Measurements from ENCODE around the gene SRP9.
"Not testable (repeated sequence)": the region's sequence is repeated elsewhere in the genome, so short reads cannot be mapped to it uniquely, and the experiment has no call there.

Gene SRP9

DNA sequence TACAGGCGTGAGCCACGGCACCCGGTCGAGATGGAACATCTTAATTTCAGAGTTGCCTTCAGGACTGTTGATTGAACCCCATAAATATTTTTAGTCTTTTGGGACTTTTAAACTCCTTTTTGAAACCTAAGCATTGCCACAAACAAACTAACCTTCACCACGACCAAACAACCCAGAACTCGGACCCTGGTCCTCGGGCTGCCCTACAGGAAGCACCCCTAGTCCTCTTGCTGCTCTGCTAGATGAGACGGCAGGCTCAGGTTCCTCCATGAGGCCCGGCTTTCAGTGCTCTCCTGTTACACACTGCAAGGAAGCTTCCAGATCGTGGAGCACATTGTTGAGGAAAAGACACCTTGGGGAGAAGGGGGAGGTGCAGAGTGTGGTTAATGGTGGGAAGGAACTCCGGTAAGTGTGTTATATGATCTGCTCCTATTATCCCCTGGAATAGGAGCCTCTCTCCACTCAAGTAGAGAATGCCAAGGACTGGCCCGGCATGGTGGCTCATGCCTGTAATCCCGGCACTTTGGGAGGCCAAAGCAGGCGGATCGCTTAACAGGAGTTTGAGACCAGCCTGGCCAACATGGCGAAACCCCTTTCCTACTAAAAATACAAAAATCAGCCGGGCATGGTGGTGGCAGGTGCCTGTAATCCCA is 38.0 kb downstream of the SRP9 start:
- DNase-seq (ENCODE audit: low read depth): no peak

DNA sequence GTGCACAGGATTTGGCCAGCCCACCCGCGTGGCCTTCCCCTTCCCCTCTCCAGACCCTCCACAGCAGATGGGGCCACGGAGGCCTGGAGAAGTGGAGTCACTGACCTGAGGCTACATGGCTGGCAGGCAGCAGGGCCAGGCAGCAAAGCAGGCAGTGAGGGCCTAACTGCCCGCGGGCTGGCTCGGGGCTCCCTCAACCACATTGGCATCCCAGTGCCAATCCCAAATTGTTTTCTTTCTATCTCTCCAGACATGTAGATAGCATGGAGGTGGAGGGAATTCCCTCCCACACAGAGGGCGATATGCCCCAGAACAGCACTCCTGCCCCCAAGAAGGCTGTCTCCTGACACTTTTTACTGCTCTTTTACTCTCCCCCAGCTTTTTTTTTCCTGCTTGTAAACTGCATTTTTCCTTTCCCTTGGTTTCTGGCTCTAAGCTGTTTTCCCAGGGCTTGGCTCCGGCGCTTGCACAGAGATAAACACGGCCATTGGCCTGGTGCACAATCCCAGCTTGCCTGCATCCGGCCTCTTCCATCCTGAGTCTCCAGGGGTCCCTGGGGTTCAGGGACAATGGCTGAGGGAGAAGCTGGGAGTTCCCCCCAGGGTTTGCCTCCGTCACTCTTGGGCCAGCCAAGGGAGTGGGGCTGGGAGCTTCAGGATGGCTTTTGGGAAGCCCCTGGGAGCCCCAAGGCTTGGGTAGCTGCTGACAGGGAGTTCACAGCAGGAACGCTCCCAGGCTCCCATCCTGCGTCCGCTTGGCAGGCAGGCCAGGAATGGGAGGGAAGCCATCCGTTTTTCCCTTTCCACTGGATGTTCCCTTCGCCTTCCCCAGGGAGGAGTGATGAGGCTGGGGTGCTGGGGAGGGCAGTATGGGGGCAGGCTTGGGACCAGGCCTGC is 39.3 kb downstream of the SRP9 start:
- DNase-seq (ENCODE audit: low read depth): peak; percentile 24

DNA sequence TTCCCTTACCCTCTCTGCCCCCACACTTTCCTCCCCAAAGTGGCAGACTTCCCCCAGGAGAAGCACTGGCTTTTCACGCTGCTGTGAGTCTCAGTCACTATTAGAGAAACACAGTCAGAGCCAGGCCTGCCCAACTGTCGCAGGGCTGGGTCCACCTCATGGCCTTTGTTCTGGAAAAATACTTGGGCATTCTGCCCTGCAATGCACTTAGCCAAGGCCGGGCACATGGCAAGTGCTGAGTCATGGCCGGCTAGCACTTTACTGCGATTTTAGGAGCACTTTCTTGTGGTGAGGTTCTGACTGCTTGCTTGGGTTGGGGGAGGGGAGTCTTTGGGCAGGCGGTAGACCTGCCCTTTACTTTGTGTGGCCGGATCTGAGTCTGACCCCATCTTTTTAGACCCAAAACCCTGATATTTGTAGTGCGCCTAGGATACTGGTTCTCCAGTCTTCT is 40.0 kb downstream of the SRP9 start:
- DNase-seq (ENCODE audit: low read depth): peak; percentile 94

DNA sequence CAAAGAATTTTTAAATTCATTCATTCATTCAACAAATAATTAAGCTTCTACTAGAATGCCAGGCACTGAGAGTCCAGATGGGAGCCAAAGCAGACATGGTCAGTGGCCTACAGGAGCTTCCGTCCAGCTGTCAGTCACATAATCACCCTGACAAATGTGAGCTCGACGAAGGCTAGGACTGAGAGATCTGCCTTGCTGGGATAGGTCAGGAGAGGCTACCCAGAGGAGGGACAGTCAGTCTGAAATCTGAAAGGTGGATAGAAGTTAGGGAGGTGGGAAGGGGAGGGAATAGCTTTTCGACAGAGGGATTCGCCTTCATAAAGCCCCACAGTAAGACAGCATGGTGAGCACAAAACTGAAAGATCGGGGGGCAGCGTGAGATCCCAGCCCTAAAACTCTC is 40.6 kb downstream of the SRP9 start:
- no peak for DNase-seq (ENCODE audit: low read depth)

DNA sequence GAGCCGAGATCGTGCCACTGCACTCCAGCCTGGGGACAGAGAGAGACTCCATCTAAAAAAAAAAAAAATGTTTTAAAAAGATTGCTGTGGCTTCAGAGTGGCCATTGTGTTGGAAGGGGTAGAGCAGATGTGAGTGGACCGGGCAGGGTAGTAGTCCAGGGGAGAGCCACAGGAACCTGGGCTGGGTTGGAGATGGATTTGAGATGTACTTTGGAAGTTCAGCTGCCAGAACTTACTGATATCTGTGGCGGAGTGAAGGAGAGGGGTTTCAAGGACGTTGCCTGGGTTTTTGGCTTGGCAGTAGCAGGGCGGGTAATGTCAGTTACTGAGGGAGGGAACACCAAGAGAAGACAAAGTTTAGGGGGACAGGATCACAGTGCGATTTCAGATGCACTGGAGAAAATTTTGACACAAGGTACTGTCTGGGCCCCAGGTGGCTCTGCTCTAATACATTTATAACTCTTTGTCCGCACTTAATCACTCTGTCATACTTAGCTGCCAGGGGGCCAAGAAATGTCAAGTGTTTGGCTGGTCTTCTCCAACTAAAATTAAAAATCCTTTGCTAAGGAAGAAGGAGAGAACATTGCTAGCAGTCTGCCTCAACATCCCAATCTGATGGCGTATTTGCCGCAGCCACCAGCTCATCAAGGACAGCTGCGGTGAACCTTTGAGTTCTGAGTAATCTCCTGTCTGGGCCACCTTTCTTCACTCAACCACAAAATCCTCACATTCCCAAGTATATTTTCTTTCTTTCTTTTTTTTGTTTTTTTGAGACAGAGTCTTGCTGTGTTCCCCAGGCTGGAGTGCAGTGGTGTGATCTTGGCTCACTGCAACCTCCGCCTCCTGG is 41.9 kb downstream of the SRP9 start:
- no peak for DNase-seq (ENCODE audit: low read depth)

DNA sequence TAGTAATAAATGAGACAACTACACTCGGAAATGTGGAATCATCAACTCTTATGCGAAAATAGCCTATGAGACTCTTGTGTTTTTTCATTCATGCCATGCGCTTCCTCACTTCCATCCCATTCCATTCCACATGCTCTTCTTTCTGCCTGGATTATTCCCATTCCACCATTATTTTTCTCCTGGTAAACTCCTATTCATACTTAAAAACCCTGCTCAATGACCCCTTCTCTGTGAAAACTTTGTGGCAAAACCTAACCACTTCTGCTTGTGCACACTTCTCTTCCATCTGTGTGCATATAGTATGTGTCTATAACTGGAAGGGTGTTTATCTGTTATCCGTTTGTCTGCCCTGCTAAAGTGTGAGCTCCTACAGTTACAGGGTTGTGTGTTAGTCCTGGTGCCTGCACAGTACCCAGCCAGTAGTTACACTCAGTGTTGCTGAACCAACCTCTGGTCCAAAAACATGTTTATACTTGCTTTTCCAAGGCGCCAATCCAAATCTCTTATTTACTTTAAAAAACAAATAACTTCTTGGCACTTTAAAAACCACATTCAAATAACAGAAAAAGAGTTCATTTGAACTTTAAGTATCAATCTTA is 43.0 kb downstream of the SRP9 start:
- DNase-seq (ENCODE audit: low read depth): no peak

DNA sequence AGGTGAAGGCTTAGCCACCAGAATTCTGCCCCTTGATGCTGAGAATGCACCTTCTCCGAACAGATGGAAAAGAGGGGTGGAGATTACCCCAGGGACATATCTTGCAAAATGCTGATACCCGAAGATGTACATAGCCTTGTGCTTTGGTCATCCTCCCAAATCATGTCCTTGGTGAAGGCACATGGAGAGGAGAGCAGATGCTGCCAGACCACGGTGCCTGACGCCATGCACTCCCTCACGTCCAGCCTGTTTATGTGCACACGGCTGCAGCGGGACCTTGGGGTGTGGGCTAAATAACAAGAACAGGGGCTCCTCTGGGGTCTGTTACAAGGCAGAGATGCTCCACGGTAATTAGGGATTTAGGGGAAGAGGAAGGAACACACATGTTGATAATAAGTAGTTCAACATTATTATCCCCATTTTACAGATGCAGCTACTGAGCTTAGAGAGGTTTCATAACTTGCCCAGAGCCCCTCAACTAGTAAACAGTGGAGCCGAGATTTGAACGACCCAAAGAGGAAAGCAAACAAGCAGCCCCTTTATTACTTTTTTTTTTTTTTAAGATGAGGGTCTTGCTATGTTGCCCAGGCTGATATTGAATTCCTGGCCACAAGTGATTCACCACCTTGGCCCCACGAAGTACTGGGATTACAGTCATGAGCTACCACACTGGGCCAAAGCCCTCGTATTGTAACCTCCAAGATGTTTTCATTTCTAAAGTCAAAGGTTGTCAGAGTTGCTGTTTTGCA is 45.2 kb downstream of the SRP9 start:
- DNase-seq (ENCODE audit: low read depth): no peak

DNA sequence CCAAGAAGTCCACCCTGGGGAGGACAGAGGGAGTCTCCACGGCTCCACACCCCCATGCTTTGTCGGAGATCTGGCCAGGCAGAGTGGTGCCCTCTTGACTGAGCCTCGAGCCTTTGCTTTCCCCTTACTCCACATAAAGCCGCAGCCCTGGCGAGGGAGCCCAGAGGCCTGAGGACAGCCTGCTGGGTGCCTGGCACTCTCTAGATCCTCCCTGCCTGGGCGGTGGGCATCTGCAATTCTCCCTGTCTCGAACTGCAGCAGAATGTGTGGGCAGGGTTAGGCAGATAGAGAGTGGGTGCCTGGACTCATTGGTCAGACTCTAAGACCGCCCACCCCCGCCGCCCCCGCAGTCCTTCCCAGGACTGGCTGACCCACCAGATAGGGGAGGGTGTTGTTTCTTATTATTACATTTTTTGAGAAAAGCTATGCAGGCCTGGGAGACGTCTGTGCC is 46.2 kb downstream of the SRP9 start:
- DNase-seq (ENCODE audit: low read depth): no peak

DNA sequence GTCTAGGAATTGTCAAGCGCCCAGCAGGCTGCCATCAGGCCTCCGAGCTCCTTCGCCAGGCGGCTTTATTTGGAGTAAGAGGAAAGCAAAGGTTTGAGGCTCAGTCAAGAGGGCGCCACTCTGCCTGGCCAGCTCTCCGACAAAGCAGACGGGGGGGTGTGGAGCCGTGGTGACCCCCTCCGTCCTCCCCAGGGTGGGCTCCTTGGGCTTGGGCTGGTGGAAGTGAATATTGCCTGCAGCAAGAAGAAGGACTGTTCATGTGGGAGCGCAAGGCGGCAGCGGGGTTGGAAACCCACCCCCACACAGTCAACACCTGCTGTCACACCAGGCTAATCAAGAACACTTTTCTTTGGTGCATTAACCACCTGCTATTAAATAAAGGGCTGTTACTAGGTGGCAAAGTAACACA is 46.9 kb downstream of the SRP9 start:
- DNase-seq (ENCODE audit: low read depth): no peak

DNA sequence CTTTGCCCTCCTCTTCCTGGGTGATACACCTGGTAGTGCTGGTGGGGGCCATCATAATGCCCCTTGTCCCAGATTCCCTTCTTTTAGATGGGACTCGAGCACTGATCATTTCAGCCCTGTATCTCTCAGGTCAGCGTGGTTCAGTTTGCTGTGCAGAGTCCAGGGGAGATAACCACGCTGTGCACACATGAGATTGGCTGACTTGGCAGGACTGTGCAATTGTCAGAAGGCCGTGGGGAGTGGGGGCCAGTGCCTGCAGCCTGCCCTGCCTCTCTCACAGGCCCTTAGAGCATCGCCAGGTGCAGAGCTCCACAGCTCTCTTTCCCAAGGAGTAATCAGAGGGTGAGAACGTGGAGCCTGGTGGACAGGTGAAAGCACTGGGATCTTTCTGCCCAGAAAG is 47.5 kb downstream of the SRP9 start:
- no peak for DNase-seq (ENCODE audit: low read depth)

DNA sequence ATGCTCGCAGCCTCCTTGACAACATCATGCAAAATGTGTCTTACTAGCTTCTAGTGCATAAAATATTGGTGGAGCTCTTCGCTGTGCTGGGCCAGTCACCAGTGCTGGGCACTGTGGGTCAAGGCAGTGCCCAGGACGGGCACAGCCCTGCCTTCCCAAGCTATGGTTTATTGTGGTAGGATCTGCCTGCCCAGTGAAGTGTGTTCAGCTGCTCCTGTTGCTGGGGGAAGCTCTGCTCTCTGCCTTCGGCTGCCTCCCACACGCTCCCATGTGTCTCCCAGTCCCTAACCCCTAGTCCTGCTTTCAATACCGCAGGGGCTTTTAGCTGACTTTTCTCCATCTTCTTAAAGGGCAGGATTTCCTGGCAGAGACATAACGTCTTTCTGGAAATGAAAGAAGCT is 48.0 kb downstream of the SRP9 start:
- DNase-seq (ENCODE audit: low read depth): no peak

DNA sequence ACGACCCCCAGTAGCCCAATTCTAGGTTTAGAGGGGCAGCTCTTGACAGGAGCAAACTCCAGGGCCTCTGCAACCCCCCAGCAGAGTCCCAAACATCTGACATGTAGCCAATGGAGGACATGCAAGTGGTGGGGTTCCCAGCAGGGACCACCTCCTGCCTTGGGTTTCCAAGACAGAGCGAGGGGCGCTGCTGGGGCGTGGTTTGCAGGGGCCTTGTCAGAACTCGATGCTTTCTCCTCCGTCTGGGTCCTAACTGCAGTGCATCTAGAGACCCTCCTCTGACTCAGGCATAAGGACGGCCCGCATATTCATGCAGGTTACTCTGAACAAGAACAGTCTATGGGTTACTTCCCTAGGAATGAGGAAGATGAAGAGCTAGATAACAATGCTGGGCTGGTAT is 49.5 kb downstream of the SRP9 start:
- no peak for DNase-seq (ENCODE audit: low read depth)

DNA sequence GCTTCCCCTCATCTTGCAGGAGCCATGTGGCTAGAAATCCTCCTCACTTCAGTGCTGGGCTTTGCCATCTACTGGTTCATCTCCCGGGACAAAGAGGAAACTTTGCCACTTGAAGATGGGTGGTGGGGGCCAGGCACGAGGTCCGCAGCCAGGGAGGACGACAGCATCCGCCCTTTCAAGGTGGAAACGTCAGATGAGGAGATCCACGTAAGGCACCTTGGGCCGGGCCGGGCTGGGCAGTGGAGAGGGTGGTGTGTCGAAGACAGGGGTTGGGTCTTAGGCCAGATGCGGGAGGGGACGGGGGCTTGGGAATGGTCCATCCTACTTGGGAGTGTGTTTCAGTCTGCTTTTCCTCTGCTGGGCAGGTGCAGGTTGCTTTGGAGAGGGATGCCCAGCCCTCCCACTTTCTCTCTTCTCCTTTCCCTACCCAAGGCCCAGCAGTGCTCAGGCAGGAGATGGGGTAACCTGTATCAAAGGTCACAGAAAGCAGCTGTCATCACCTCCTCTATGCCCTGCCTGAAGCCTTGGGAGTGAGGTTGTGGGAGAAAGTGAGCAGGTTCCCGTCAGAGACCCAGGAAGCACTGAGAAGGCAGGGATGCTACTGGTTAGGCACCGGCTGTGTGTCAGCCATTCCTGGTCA is 51.2 kb downstream of the SRP9 start:
- no peak for DNase-seq (ENCODE audit: low read depth)

DNA sequence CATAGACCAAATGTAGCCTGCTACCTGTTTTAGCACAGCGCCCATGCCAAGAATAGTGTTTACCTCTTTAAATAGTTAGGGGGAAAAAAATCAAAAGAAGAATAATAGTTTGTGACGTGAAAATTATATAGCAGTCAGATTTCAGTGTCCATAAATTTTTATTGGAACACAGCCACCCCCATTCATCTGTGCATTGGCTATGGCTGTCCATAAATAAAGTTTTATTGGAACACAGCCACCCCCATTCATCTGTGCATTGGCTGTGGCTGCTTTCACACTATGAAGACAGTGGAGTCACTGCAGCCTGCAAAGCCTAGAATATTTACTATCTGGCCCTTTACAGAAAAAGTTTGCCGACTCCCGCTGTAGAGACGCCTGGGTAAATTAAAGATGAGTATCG is 53.2 kb downstream of the SRP9 start:
- DNase-seq (ENCODE audit: low read depth): no peak

DNA sequence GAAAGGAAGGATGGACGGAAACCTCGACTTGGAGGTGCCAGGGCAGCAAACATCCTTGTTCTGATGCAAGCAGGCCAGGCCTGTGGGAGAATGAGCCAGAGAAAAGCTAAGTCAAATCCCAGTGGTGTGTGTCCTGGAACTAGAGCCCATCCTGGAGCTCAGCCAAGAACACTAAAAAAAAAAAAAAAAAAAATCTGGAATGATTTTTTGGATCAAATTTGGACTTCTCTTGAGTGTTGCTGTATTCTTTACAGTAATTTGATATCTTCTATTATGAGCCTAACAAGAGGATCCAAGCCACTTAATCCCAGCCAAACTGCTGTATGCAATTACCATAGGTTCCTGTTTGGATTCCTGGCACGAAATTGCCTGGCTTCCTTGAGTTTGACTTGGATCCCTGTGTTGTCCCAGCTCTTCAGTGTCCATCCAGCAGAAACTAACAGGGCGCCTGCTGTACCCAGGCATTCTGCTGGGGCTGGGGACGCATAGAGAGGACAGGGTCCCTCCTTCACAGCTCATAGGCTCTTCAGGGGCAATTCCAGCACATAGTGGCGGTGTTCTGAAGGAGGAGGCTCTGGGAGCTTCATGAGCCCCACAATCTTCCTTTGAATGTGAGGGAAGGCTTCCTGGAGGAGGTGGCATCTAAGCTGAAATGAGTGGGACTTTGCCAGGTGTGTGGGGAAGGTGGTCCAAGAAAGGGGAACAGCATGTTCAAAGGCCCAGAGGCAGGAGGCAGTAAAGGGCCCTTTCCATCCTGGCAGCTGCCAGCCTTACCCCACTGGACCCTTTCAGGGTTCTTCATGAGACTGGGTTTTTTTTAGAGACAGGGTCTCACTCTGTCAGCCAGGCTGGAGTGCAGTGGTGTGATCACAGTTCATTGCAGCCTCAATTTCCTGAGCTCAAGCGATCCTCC is 57.0 kb downstream of the SRP9 start:
- DNase-seq (ENCODE audit: low read depth): peak; percentile 76

DNA sequence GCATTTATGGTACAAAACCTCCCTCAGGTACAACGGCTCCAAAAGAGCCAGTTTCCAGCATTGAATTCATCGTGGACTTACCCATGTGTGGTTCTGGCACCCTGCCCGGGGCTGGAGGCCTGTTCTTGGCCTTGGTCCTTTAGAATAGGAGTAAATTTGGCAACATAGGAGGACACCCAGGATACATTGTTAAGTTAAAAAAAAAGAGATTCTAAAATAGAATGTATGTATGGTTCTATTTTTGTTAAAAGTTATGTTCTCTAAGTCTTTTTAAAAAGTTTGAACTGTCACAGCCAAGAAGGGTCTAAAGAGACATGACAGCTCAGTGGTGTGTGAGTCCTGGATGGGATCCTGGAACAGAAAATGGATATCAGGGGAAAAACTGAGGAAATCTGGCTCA is 58.2 kb downstream of the SRP9 start:
- DNase-seq (ENCODE audit: low read depth): peak; percentile 38

DNA sequence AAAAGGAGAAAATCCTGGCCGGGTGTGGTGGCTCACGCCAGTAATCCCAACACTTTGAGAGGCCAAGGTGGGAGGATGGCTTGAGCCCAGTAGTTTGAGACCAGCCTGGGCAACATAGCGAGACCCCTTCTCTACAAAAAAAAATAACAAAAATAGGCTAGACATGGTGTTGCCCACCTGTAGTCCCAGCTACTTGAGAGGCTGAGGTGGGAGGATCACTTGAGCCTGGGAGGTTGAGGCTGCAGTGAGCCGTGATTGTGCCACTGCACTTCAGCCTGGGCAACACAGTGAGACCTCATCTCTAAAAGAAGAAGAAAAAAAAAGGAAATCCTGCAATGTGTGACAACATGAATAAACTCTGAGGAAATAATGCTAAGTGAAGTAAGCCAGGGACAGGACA is 58.7 kb downstream of the SRP9 start:
- not testable (repeated sequence) for DNase-seq (ENCODE audit: low read depth)

DNA sequence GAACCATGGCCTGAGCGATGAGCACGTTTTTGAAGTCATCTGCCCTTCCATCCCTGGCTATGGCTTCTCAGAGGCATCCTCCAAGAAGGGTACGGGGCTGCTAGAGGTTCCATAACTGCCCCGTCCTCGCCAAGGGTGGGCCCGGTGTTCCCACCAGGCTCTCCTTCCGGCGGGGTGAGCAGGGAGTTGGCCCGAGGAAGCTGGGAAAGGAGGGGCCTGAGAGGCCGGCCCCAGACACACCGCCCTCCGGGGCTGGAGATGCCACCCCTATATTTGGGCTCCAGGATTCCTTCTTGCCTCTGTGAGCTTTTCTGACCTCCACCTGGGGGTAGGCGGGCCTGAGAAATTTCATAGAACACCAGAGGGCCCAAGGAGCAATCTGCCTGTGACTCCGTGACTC is 61.2 kb downstream of the SRP9 start:
- DNase-seq (ENCODE audit: low read depth): no peak

All from EH (cell line).